ENCODE results near the gene ZDHHC11B.
"Not testable (repeated sequence)": the region's sequence is repeated elsewhere in the genome, so short reads cannot be mapped to it uniquely, and the experiment has no call there.

The ZDHHC11B gene

GRCh38 chr5:784428-785177 is at the start of gene ZDHHC11B:
ZDHHC11B (minus strand) TSS chr5:784729; CDS start chr5:766919, 17,810 bp downstream.
- not testable (repeated sequence) for H3K27me3 Mint-ChIP-seq (ENCODE audit: low read depth); H3K27ac Mint-ChIP-seq; H3K36me3 Mint-ChIP-seq (ENCODE audit: low read depth); H3K4me1 Mint-ChIP-seq (ENCODE audit: low read depth); H3K9me3 Mint-ChIP-seq
- peak within 1 kb of the TSS; percentile 64 for H3K4me3 Mint-ChIP-seq

- H3K4me3 Mint-ChIP-seq, H3K27ac Mint-ChIP-seq: not testable (repeated sequence)
These were observed 49.5 kb upstream of the ZDHHC11B start for GRCh38 chr5:834013-834412.

GRCh38 chr5:828194-828593 is 43.7 kb upstream of the ZDHHC11B start:
- not testable (repeated sequence) for H3K9me3 Mint-ChIP-seq; H3K4me3 Mint-ChIP-seq; H3K27ac Mint-ChIP-seq; H3K4me1 Mint-ChIP-seq (ENCODE audit: low read depth); H3K27me3 Mint-ChIP-seq (ENCODE audit: low read depth)
- H3K36me3 Mint-ChIP-seq (ENCODE audit: low read depth): peaks cover 13% of the 10 kb centered on the region

More at GRCh38 chr5:834013-834412, 49.5 kb upstream of the ZDHHC11B start:
- not testable (repeated sequence) for H3K4me1 Mint-ChIP-seq (ENCODE audit: low read depth); H3K27me3 Mint-ChIP-seq (ENCODE audit: low read depth); H3K9me3 Mint-ChIP-seq; H3K36me3 Mint-ChIP-seq (ENCODE audit: low read depth)

GRCh38 chr5:825544-825943 is 41.0 kb upstream of the ZDHHC11B start:
- H3K4me3 Mint-ChIP-seq; H3K27ac Mint-ChIP-seq; H3K4me1 Mint-ChIP-seq (ENCODE audit: low read depth); H3K9me3 Mint-ChIP-seq; H3K27me3 Mint-ChIP-seq (ENCODE audit: low read depth): not testable (repeated sequence)
- H3K36me3 Mint-ChIP-seq (ENCODE audit: low read depth): peaks cover 20% of the 10 kb centered on the region

- Mint-ChIP-seq H3K9me3 (no peaks in the 10 kb centered on the region), H3K4me3 (no peak overlapping the region), H3K27ac (no peak overlapping the region), H3K4me1 (ENCODE audit: low read depth) (no peaks in the 10 kb centered on the region), H3K27me3 (ENCODE audit: low read depth) (no peaks in the 10 kb centered on the region), H3K36me3 (ENCODE audit: low read depth) (peaks cover 20% of the 10 kb centered on the region)
These were observed 37.0 kb upstream of the ZDHHC11B start for GRCh38 chr5:821504-821903.

- peaks cover 5% of the 10 kb centered on the region for H3K9me3 Mint-ChIP-seq
- H3K36me3 Mint-ChIP-seq (ENCODE audit: low read depth): peaks cover 25% of the 10 kb centered on the region
- no peak overlapping the region for H3K27ac Mint-ChIP-seq
- H3K4me1 Mint-ChIP-seq (ENCODE audit: low read depth): no peaks in the 10 kb centered on the region
- H3K27me3 Mint-ChIP-seq (ENCODE audit: low read depth): no peaks in the 10 kb centered on the region
- H3K4me3 Mint-ChIP-seq: no peak overlapping the region
These were observed 35.7 kb upstream of the ZDHHC11B start for GRCh38 chr5:820245-820644.

GRCh38 chr5:819078-819477 is 34.5 kb upstream of the ZDHHC11B start:
- peaks cover 23% of the 10 kb centered on the region for H3K36me3 Mint-ChIP-seq (ENCODE audit: low read depth)
- H3K9me3 Mint-ChIP-seq: peaks cover 5% of the 10 kb centered on the region
- H3K27ac Mint-ChIP-seq: no peak overlapping the region
- no peaks in the 10 kb centered on the region for H3K4me1 Mint-ChIP-seq (ENCODE audit: low read depth)
- H3K27me3 Mint-ChIP-seq (ENCODE audit: low read depth): no peaks in the 10 kb centered on the region
- no peak overlapping the region for H3K4me3 Mint-ChIP-seq

GRCh38 chr5:816176-816575 is 31.6 kb upstream of the ZDHHC11B start:
- Mint-ChIP-seq H3K9me3 (peaks cover 5% of the 10 kb centered on the region), H3K27ac (no peak overlapping the region), H3K36me3 (ENCODE audit: low read depth) (peaks cover 11% of the 10 kb centered on the region), H3K4me1 (ENCODE audit: low read depth) (no peaks in the 10 kb centered on the region), H3K27me3 (ENCODE audit: low read depth) (no peaks in the 10 kb centered on the region), H3K4me3 (no peak overlapping the region)

GRCh38 chr5:815449-815848 is 30.9 kb upstream of the ZDHHC11B start:
- no peak overlapping the region for H3K27ac Mint-ChIP-seq
- H3K27me3 Mint-ChIP-seq (ENCODE audit: low read depth): no peaks in the 10 kb centered on the region
- no peak overlapping the region for H3K4me3 Mint-ChIP-seq
- peaks cover 5% of the 10 kb centered on the region for H3K9me3 Mint-ChIP-seq
- H3K36me3 Mint-ChIP-seq (ENCODE audit: low read depth): peaks cover 11% of the 10 kb centered on the region
- no peaks in the 10 kb centered on the region for H3K4me1 Mint-ChIP-seq (ENCODE audit: low read depth)

- H3K27me3 Mint-ChIP-seq (ENCODE audit: low read depth); H3K4me1 Mint-ChIP-seq (ENCODE audit: low read depth); H3K9me3 Mint-ChIP-seq; H3K27ac Mint-ChIP-seq; H3K4me3 Mint-ChIP-seq: not testable (repeated sequence)
- peaks cover 11% of the 10 kb centered on the region for H3K36me3 Mint-ChIP-seq (ENCODE audit: low read depth)
These were observed 29.0 kb upstream of the ZDHHC11B start for GRCh38 chr5:813575-813974.

- not testable (repeated sequence) for H3K4me1 Mint-ChIP-seq (ENCODE audit: low read depth); H3K36me3 Mint-ChIP-seq (ENCODE audit: low read depth); H3K27me3 Mint-ChIP-seq (ENCODE audit: low read depth); H3K9me3 Mint-ChIP-seq; H3K4me3 Mint-ChIP-seq; H3K27ac Mint-ChIP-seq
These were observed 26.9 kb upstream of the ZDHHC11B start for GRCh38 chr5:811384-811783.

GRCh38 chr5:807719-808514 is 23.4 kb upstream of the ZDHHC11B start:
- H3K27me3 Mint-ChIP-seq (ENCODE audit: low read depth); H3K4me1 Mint-ChIP-seq (ENCODE audit: low read depth); H3K27ac Mint-ChIP-seq; H3K36me3 Mint-ChIP-seq (ENCODE audit: low read depth); H3K4me3 Mint-ChIP-seq: not testable (repeated sequence)
- H3K9me3 Mint-ChIP-seq: peaks cover 14% of the 10 kb centered on the region

GRCh38 chr5:801472-801871 is 16.9 kb upstream of the ZDHHC11B start:
- H3K4me3 Mint-ChIP-seq: no peak overlapping the region
- no peaks in the 10 kb centered on the region for H3K27me3 Mint-ChIP-seq (ENCODE audit: low read depth)
- H3K27ac Mint-ChIP-seq: no peak overlapping the region
- peaks cover 20% of the 10 kb centered on the region for H3K9me3 Mint-ChIP-seq
- peaks cover 15% of the 10 kb centered on the region for H3K36me3 Mint-ChIP-seq (ENCODE audit: low read depth)
- no peaks in the 10 kb centered on the region for H3K4me1 Mint-ChIP-seq (ENCODE audit: low read depth)

- not testable (repeated sequence) for H3K4me3 Mint-ChIP-seq; H3K4me1 Mint-ChIP-seq (ENCODE audit: low read depth); H3K27me3 Mint-ChIP-seq (ENCODE audit: low read depth); H3K27ac Mint-ChIP-seq
- Mint-ChIP-seq H3K9me3 (peaks cover 20% of the 10 kb centered on the region), H3K36me3 (ENCODE audit: low read depth) (peaks cover 15% of the 10 kb centered on the region)
These were observed 16.5 kb upstream of the ZDHHC11B start for GRCh38 chr5:801055-801454.

GRCh38 chr5:798505-799138 is 14.1 kb upstream of the ZDHHC11B start:
- H3K4me1 Mint-ChIP-seq (ENCODE audit: low read depth); H3K4me3 Mint-ChIP-seq; H3K27ac Mint-ChIP-seq; H3K27me3 Mint-ChIP-seq (ENCODE audit: low read depth): not testable (repeated sequence)
- H3K36me3 Mint-ChIP-seq (ENCODE audit: low read depth): peaks cover 16% of the 10 kb centered on the region
- peaks cover 26% of the 10 kb centered on the region for H3K9me3 Mint-ChIP-seq

Measured in T-helper 1 cell treated with Interleukin-12 subunit alpha and Interleukin-12 subunit beta and Interleukin-4 antibody, amounts not matched to agents 30 μg/mL and 1 μg/mL, for 36 hours (primary cell).